CD4-positive, alpha-beta T cell treated with Interferon alpha-2 for 1 hour (primary cell): Measurements from ENCODE around the gene LAMA4.
A peak's percentile ranks its signal among the peaks of the same experiment; 100 is the strongest.

Experiments
- DNase-seq, 2 donors: peaks; one replicate each; pipeline ENCODE4 v3.0.0-alpha.2; 2020 to 2022

LAMA4 gene

GRCh38 chr6:112253841-112254816 lies at the start of gene LAMA4:
TSS of gene LAMA4 (minus strand) at chr6:112254567. CDS start at chr6:112254150, 417 bp downstream.
- no peak for DNase-seq

- no peak for DNase-seq
These were observed 47.9 kb upstream of the LAMA4 start for GRCh38 chr6:112302142-112302705.

GRCh38 chr6:112300896-112301295 lies 46.5 kb upstream of the LAMA4 start:
- DNase-seq: no peak

GRCh38 chr6:112298816-112299281 lies 44.5 kb upstream of the LAMA4 start:
- DNase-seq: no peak

GRCh38 chr6:112298021-112298745 lies 43.8 kb upstream of the LAMA4 start:
- DNase-seq: no peak

- DNase-seq: no peak
These were observed 42.3 kb upstream of the LAMA4 start for GRCh38 chr6:112296694-112297093.

- DNase-seq: no peak
These were observed 41.8 kb upstream of the LAMA4 start for GRCh38 chr6:112296122-112296521.

- no peak for DNase-seq
These were observed 36.9 kb upstream of the LAMA4 start for GRCh38 chr6:112291161-112291762.

GRCh38 chr6:112289038-112289566 lies 34.7 kb upstream of the LAMA4 start:
- no peak for DNase-seq

- DNase-seq: no peak
These were observed 34.1 kb upstream of the LAMA4 start for GRCh38 chr6:112288475-112288874.

GRCh38 chr6:112287577-112288225 lies 33.3 kb upstream of the LAMA4 start:
- no peak for DNase-seq

- no peak for DNase-seq
These were observed 32.3 kb upstream of the LAMA4 start for GRCh38 chr6:112286500-112287144.

GRCh38 chr6:112286010-112286409 lies 31.6 kb upstream of the LAMA4 start:
- DNase-seq: peak; percentile 8 to 59

GRCh38 chr6:112284603-112285002 lies 30.2 kb upstream of the LAMA4 start:
- no peak for DNase-seq

GRCh38 chr6:112283621-112284020 lies 29.3 kb upstream of the LAMA4 start:
- no peak for DNase-seq

- no peak for DNase-seq
These were observed 27.7 kb upstream of the LAMA4 start for GRCh38 chr6:112281821-112282615.

- no peak for DNase-seq
These were observed 24.9 kb upstream of the LAMA4 start for GRCh38 chr6:112279031-112279935.

GRCh38 chr6:112275365-112275764 lies 21.0 kb upstream of the LAMA4 start:
- DNase-seq: no peak

- DNase-seq: no peak
These were observed 20.4 kb upstream of the LAMA4 start for GRCh38 chr6:112274774-112275173.

GRCh38 chr6:112272799-112273198 lies 18.4 kb upstream of the LAMA4 start:
- DNase-seq: no peak
